ENCODE data around the gene ASGR1. TPM values are rescaled to one million over a fixed set of nuclear protein-coding genes. Genes with fewer than 3 reads are reported as not detected.
A peak's percentile ranks its signal among the peaks of the same experiment; 100 is the strongest.

Gene ASGR1
- total RNA-seq, 2 donors from 2014 or later, result 2.0 to 3.9 TPM

GRCh38 chr17:7218758-7219157, 39.6 kb upstream of the ASGR1 start:
- no peaks in the 10 kb centered on the region for H3K9me3 Mint-ChIP-seq
- peak overlapping the region; percentile 27 to 89 for H3K27ac Mint-ChIP-seq
- no peak for ATAC-seq
- peaks cover 14 to 25% of the 10 kb centered on the region in 2 donors for H3K36me3 Mint-ChIP-seq
- no peak for DNase-seq (ENCODE audit: low spot score in 2 of 2)

- H3K36me3 Mint-ChIP-seq, result peaks cover 14 to 20% of the 10 kb centered on the region in 2 donors
- no peak for DNase-seq (ENCODE audit: low spot score in 2 of 2)
- no peak for ATAC-seq
- H3K9me3 Mint-ChIP-seq, result no peaks in the 10 kb centered on the region
- peak overlapping the region in 1 of 2 donors; percentile 89 for H3K27ac Mint-ChIP-seq
Observed at GRCh38 chr17:7218166-7218565, 39.0 kb upstream of the ASGR1 start.

GRCh38 chr17:7217113-7217987, 38.2 kb upstream of the ASGR1 start:
- DNase-seq (ENCODE audit: low spot score in 2 of 2), result no peak
- Mint-ChIP-seq H3K9me3 (no peaks in the 10 kb centered on the region), H3K36me3 (peaks cover 14 to 20% of the 10 kb centered on the region in 2 donors), H3K27ac (peak overlapping the region; percentile 89 to 92)
- no peak for ATAC-seq

- Mint-ChIP-seq H3K27ac (peak overlapping the region; percentile 30 to 42), H3K9me3 (no peaks in the 10 kb centered on the region), H3K36me3 (peaks cover 13 to 20% of the 10 kb centered on the region in 2 donors)
- DNase-seq (ENCODE audit: low spot score in 2 of 2) (no peak), ATAC-seq (no peak)
Observed at GRCh38 chr17:7216242-7217112, 37.3 kb upstream of the ASGR1 start.

- Mint-ChIP-seq H3K36me3 (peaks cover 5 to 13% of the 10 kb centered on the region in 2 donors), H3K9me3 (no peaks in the 10 kb centered on the region), H3K27ac (peak overlapping the region in 1 of 2 donors; percentile 42)
- ATAC-seq (no peak), DNase-seq (ENCODE audit: low spot score in 2 of 2) (no peak)
Observed at GRCh38 chr17:7215652-7216180, 36.5 kb upstream of the ASGR1 start.

GRCh38 chr17:7215136-7215638, 36.0 kb upstream of the ASGR1 start:
- no peak for ATAC-seq
- Mint-ChIP-seq H3K36me3 (peaks cover 0 to 8% of the 10 kb centered on the region in 2 donors), H3K9me3 (no peaks in the 10 kb centered on the region), H3K27ac (peak overlapping the region; percentile 81 to 95)
- no peak for DNase-seq (ENCODE audit: low spot score in 2 of 2)

GRCh38 chr17:7214300-7215135, 35.3 kb upstream of the ASGR1 start:
- Mint-ChIP-seq H3K9me3 (no peaks in the 10 kb centered on the region), H3K36me3 (peaks cover 0 to 1% of the 10 kb centered on the region in 2 donors), H3K27ac (peak overlapping the region; percentile 81 to 95)
- DNase-seq (ENCODE audit: low spot score in 2 of 2) (peak; percentile 96 to 100), ATAC-seq (peak; percentile 86 to 89)

- DNase-seq (ENCODE audit: low spot score in 2 of 2) (peak in 1 of 2 donors; percentile 64), ATAC-seq (peak; percentile 4 to 12)
- Mint-ChIP-seq H3K36me3 (no peaks in the 10 kb centered on the region), H3K9me3 (no peaks in the 10 kb centered on the region), H3K27ac (peak overlapping the region; percentile 81 to 95)
Observed at GRCh38 chr17:7213895-7214299, 34.7 kb upstream of the ASGR1 start.

- no peaks in the 10 kb centered on the region for H3K36me3 Mint-ChIP-seq
- H3K27ac Mint-ChIP-seq, result no peak overlapping the region
- no peaks in the 10 kb centered on the region for H3K9me3 Mint-ChIP-seq
- ATAC-seq (no peak), DNase-seq (ENCODE audit: low spot score in 2 of 2) (no peak)
Observed at GRCh38 chr17:7211491-7212273, 32.5 kb upstream of the ASGR1 start.

- DNase-seq (ENCODE audit: low spot score in 2 of 2) (no peak), ATAC-seq (no peak)
- Mint-ChIP-seq H3K36me3 (no peaks in the 10 kb centered on the region), H3K9me3 (no peaks in the 10 kb centered on the region), H3K27ac (peak overlapping the region in 1 of 2 donors; percentile 23)
Observed at GRCh38 chr17:7208754-7209460, 29.7 kb upstream of the ASGR1 start.

- DNase-seq (ENCODE audit: low spot score in 2 of 2), result no peak
- Mint-ChIP-seq H3K36me3 (no peaks in the 10 kb centered on the region), H3K27ac (peak overlapping the region in 1 of 2 donors; percentile 23), H3K9me3 (no peaks in the 10 kb centered on the region)
- no peak for ATAC-seq
Observed at GRCh38 chr17:7208027-7208571, 28.9 kb upstream of the ASGR1 start.

GRCh38 chr17:7207120-7208001, 28.2 kb upstream of the ASGR1 start:
- DNase-seq (ENCODE audit: low spot score in 2 of 2) (no peak), ATAC-seq (no peak)
- H3K36me3 Mint-ChIP-seq, result no peaks in the 10 kb centered on the region
- H3K27ac Mint-ChIP-seq, result peak overlapping the region; percentile 12 to 78
- no peaks in the 10 kb centered on the region for H3K9me3 Mint-ChIP-seq

- DNase-seq (ENCODE audit: low spot score in 2 of 2) (no peak), ATAC-seq (no peak)
- H3K36me3 Mint-ChIP-seq, result no peaks in the 10 kb centered on the region
- H3K9me3 Mint-ChIP-seq, result no peaks in the 10 kb centered on the region
- peak overlapping the region; percentile 78 to 92 for H3K27ac Mint-ChIP-seq
Observed at GRCh38 chr17:7205561-7205960, 26.4 kb upstream of the ASGR1 start.
